NCI-H2081 treated with DMSO at 0.1 percent for 48 hours (cell line): Measurements from ENCODE around the gene SHISA7.
"Not testable (repeated sequence)": the region's sequence is repeated elsewhere in the genome, so short reads cannot be mapped to it uniquely, and the experiment has no call there.

Experiments used
- DNase-seq: peaks from one replicate; lab custom pipeline; 2025; lab: John Stamatoyannopoulos, UW

SHISA7 gene

DNA sequence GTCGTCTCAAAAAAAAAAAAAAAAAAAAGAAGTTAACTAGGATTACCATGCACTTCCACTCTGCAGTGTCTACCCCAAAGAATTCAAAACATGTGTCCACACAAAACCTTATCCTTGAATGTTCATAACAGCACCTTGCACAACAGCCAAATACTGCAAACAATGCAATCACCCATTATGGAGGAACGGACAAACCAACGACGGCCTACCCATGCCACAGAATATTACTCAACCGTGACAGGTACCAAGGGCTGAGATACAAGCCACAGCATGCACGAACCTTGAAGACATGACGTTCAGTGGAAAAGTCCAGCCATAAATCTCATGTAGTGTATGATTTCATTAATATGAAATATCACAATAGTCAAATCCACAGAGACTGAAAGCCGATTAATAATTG, 3.0 kb upstream of the SHISA7 start:
- no peak for DNase-seq

DNA sequence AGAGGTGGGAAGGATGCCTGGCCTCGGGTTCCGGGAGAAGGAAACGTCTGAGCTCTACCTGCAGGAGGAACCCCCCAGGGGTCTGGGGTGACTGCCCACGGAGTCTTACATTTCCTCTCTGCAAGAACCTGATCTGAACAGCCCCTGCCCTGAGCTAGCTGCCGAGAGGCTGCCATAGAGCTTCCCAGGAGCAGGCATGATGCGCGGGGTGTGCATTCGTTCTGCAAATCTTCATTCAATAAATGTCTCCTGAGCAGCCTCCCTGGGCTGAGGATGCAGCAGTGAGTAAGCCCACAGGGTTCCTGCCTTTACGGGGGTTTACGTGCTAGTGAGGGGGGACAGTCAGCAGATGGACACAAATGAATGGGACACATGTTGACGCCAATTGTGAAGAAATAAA, 1.5 kb upstream of the SHISA7 start:
- no peak for DNase-seq

DNA sequence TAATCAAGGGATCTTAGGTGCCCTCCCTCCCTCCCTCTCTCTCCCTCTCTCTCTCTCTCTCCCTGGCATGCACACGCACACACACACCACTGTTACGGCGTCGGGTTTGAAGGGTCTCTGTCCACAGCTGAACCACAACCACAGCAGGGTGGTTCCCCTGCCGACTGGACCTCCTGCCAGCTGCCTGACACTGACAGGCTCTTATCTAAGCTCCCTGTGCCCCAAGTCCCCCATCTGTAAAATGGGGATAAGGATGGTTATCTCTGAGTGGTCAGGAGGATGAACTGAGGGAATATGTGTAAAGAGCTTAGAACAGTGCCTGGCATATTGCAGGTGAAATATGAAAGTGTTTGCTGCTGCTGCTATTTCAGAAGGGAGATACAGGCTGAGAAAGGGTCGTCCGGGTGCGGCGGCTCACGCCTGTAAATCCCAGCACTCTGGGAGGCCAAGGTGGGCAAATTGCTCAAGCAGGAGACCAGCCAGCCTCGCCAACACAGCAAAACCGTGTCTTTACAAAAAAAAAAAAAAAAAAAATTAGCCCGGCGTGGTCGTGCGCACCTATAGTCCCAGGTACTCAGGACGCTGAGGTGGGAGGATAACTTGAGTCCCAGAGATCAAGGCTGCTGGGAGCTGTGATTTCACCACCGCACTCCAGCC, 852 bp upstream of the SHISA7 start:
- DNase-seq, result no peak

- no peak for DNase-seq
These were observed 633 bp downstream of the SHISA7 start for GRCh38 chr19:55442372-55442961.

GRCh38 chr19:55441692-55442321, 1.3 kb downstream of the SHISA7 start:
- no peak for DNase-seq

- no peak for DNase-seq
These were observed 1.8 kb downstream of the SHISA7 start for GRCh38 chr19:55441319-55441691.

- no peak for DNase-seq
These were observed 2.5 kb downstream of the SHISA7 start for GRCh38 chr19:55440411-55441105.

- no peak for DNase-seq
These were observed 4.0 kb downstream of the SHISA7 start for GRCh38 chr19:55439052-55439451.

DNA sequence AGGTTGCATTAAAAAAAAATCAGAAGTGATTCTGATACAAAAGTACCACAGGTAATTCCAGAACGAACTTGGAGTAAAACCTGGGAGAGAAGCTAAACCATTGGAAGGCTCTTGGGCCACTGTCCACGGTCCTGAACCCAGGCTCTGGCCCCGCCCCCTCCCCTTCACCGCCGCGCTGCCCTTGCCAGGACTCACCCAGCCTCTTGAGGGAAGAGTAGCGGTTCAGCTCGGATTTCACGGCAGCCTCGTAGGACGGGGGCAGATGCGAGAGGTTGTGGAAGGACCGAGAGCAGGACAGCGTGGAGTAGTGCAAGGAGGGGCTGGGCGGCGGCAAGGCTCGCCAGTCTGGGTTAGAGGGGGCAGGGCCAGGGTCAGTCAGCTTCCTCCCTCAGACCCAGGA, 5.7 kb downstream of the SHISA7 start:
- no peak for DNase-seq

DNA sequence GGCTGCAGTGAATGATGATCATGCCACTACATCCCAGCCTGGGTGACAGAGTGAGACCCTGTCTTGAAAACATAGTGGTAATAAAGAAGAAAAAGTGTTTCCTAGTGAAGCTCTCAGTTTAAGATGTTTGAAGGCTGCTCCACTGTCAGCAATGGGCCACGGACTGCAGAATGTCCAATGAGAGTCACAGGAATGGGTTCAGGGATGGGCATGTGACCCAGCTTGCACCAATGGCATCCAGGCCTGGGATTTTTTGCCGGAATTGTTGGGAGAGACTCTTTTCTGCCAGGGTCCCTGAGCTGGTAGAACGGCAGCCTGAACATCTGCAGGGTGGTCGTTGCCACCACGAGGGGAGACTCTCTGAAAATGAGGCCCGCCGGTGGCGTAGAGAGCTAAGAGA, 6.3 kb downstream of the SHISA7 start:
- no peak for DNase-seq

GRCh38 chr19:55435020-55435419, 8.1 kb downstream of the SHISA7 start:
- no peak for DNase-seq

- DNase-seq, result no peak
These were observed 8.7 kb downstream of the SHISA7 start for GRCh38 chr19:55434356-55434919.

GRCh38 chr19:55433292-55433691, 9.8 kb downstream of the SHISA7 start:
- no peak for DNase-seq

- DNase-seq, result no peak
These were observed 10.7 kb downstream of the SHISA7 start for GRCh38 chr19:55432241-55432959.

DNA sequence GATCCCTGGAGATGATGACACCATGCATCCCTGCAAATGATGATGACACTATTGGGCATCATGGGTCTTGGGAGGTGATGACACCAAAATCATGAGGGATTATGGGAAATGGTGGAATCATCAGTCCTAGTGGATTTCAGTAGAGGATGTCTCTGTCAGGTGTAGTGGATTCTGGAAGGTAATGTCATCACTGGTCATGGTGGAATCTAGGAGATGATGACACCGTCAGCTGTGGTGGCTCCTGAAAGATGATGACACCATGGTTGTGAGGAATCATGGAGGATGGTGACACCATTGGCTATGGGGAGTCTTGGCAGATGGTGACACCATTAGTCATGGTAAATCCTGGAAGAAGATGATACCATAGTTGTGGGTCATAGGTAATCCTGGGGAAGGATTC, 11.9 kb downstream of the SHISA7 start:
- DNase-seq, result no peak

- no peak for DNase-seq
These were observed 17.1 kb downstream of the SHISA7 start for GRCh38 chr19:55426042-55426441.

DNA sequence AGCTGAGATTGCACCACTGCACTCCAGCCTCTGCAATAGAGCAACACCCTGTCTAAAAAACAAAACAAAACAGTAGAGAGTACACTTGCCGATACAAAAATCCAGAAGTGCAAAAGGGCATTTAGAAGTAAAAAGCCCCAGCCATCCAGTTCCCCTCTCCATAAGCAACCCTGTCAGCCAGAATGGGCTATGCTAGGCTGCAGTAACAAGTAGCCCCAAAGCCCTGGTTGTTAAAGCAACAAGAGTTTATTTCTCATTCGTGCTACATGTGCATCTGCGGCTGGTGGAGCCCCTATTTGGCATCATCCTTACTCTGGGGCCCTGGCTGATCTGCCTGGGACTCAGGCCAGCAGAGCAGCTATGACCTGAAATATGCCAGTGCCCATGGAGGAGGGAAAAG, 18.6 kb downstream of the SHISA7 start:
- DNase-seq, result no peak

DNA sequence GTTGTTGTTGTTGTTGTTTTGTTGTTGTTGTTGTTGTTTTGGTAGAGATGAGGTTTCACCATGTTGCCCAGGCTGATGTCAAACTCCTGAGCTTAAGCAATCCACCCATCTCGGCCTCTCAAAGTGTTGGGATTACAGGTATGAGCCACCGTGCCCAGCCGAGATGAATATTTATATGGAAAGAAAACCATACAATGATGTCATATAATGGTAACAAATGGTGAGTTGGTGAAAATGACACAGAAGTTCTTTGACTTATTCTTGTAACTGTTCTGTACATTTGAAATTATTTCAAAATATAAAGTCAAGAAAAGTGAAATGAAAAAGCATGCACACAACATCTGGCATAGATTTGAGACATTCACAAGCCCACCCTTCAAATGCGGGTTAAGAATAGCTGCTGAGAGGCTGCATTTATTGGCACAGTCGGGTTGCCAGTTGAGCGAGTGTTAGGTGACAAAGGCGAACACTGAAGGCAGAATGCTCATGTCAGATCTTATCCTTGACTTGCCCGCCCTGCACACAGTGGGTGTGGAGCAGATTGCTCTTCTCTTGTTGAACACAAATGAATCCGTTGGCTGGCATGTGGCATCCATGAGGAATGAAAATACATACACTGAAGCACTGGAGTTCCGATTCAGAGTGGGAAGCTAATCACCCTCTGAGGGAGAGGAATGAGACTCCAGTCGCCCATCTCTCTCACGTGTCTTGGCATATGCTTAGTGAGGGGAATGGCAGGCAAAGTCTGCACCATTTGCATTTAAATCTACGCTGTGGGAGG, 19.7 kb downstream of the SHISA7 start:
- DNase-seq, result no peak

DNA sequence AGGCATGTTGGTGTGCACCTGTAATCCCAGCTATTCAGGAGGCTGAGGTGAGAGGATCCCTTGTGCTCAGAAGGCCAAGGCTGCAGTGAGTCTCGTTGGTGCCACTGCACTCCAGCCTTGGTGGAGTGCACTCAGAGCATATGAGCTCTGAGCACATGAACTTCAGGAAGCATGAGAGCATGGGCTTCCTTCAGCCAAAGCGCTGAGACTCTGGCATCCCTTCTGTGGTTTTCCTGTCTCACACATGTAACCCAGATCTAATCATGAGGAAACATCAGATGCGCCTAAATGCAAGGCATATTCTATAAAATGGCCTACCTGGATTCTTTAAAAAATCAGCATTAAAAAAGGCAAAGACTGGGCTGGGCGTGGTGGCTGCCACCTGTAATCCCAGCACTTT, 21.8 kb downstream of the SHISA7 start:
- DNase-seq, result not testable (repeated sequence)

- no peak for DNase-seq
These were observed 23.4 kb downstream of the SHISA7 start for GRCh38 chr19:55419624-55420236.

DNA sequence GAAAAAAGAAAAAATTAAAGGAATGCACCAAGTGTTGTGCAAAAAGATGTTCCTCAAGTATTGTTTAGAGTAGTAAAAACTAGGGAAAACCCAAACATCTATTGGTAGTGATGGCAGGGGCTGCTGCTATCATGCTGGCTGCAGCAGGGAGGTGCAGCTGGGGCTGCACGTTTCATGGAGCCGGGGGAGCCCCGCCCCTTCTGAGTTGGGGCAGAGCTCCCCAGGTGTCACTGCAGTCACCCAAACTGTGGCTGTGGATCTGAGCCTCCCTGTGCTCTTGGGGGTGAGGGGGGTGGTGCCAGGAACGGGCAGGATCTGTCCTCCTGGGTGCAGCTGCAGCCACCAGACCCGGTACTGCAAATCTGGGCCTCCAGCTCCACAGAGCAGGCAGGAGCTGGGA, 24.0 kb downstream of the SHISA7 start:
- no peak for DNase-seq
